Naive thymus-derived CD8-positive, alpha-beta T cell (primary cell): ENCODE measurements around the gene TMEM108. TPM values are rescaled to one million over a fixed set of nuclear protein-coding genes. Genes with fewer than 3 reads are reported as not detected.

ENCODE experiments used
- ATAC-seq, 2 donors: fragments of 150-1000 bp; cut with Tn5 transposase in 1 of 2; sonication (Bioruptor Pico), chemical (Tn5 transposase) in 1 of 2; 1 replicate in 1 of 2; 2 replicates in 1 of 2; pipeline ENCODE4 v1.10.0; 2021; ENCODE audit warnings: mild to moderate bottlenecking in 2 of 2, moderate library complexity in 2 of 2
- POLR2A ChIA-PET: fragments of 350-600 bp; sonication (Branson Sonifier 250); formaldehyde crosslinking; loops from one replicate; lab custom pipeline; 2021; ENCODE audit warnings: antibody characterized with exemption; lab: Charles Lee
- DNase-seq, 10 donors: peaks; one replicate each; pipeline versions ENCODE4 v3.0.0 to v3.0.0-alpha.2; 2020 to 2022
- H3K27ac Mint-ChIP-seq, 10 donors: one replicate each; pipeline ENCODE4 v1.8.0; 2020 to 2022; ENCODE audit warnings: mild to moderate bottlenecking in 10 of 10, mixed read lengths in 10 of 10, moderate library complexity in 4 of 10, inconsistent platforms in 1 of 10
- H3K27me3 Mint-ChIP-seq, 5 donors: one replicate each; pipeline ENCODE4 v1.8.0; 2021 to 2022; ENCODE audit warnings: mixed read lengths in 5 of 5
- H3K36me3 Mint-ChIP-seq, 3 donors: one replicate each; pipeline ENCODE4 v1.8.0; 2020 to 2022; ENCODE audit warnings: mixed read lengths in 3 of 3, mild to moderate bottlenecking in 2 of 3, inconsistent platforms in 1 of 3
- H3K4me1 Mint-ChIP-seq, 4 donors: one replicate each; pipeline ENCODE4 v1.8.0; 2021 to 2022; ENCODE audit warnings: mixed read lengths in 4 of 4
- H3K4me3 Mint-ChIP-seq, 10 donors: one replicate each; pipeline ENCODE4 v1.8.0; 2020 to 2022; ENCODE audit warnings: mild to moderate bottlenecking in 10 of 10, mixed read lengths in 10 of 10, moderate library complexity in 6 of 10, inconsistent platforms in 1 of 10
- H3K9me3 Mint-ChIP-seq, 9 donors: one replicate each; pipeline ENCODE4 v1.8.0; 2020 to 2022; ENCODE audit warnings: mixed read lengths in 9 of 9, mild to moderate bottlenecking in 3 of 9, inconsistent platforms in 1 of 9, moderate library complexity in 1 of 9
- polyA plus RNA-seq, 3 donors: library from polyadenylated mRNA; unstranded; fragments of 300-500 nt; fragmentation: Illumina TruSeq; gene quantifications; one replicate each; pipeline ENCODE4 v1.2.3, GENCODE V29; 2021
- total RNA-seq, 8 experiments: library from RNA in 2 of 8; stranded (reverse) in 2 of 8; gene quantifications; one replicate each; pipeline ENCODE4 v1.2.3 and lab custom pipeline; 2021 to 2026

TMEM108 gene
- total and polyA plus RNA-seq, 5 experiments from 2014 or later = not detected

DNA sequence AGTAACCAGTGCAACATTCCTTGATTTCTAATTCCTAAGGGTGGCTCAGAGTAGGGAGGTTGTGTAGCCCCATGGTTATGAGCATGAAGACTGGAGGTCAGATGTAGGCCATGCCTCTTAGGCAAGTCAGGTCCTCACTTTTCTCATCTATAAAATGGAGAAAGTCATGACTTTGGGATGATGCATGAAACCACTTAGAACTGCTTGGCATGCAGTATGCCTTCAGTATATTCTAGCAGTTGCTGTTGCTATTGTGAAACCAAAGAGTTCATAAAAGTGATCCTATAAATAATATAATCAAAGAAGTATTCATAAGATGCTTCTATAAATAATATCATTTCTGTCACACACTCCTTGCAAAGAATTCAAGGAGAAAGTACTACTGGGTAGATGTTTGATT, 65.5 kb downstream of the TMEM108 start:
- H3K36me3 Mint-ChIP-seq = peaks cover 0 to 2% (median 0%) of the 10 kb centered on the region in 3 donors
- POLR2A ChIA-PET = no interaction called here
- no peak for ATAC-seq

DNA sequence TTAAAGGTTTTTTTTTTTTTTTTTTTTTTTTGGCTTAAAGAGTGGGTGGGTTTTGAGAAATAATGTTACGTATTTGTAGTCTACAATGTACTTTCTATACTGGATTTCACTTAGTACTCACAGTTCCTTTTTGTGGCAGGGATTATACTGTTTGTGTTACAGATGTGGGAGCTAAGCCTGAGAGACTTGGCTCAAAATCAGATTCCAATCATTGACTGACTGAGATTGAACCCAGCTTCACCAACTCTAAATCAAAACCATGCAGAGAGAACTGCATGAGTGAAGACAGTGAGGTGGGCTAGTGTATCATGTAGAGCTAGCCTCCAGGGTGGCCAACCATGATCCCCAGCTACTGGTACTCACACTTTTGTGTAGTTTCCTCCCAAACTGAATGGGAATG, 68.0 kb downstream of the TMEM108 start:
- H3K36me3 Mint-ChIP-seq = peaks cover 0 to 2% (median 0%) of the 10 kb centered on the region in 3 donors
- POLR2A ChIA-PET = no interaction called here
- DNase-seq = no peak
- H3K4me3 Mint-ChIP-seq = no peak overlapping the region
- H3K4me1 Mint-ChIP-seq = no peaks in the 10 kb centered on the region
- peaks cover 1 to 15% (median 5%) of the 10 kb centered on the region in 5 donors for H3K27me3 Mint-ChIP-seq
- ATAC-seq = no peak
- no peak overlapping the region for H3K27ac Mint-ChIP-seq
- peaks cover 0 to 4% (median 0%) of the 10 kb centered on the region in 9 donors for H3K9me3 Mint-ChIP-seq

More for the DNA sequence above, 65.5 kb downstream of the TMEM108 start:
- Mint-ChIP-seq H3K27ac (no peak overlapping the region), H3K9me3 (peaks cover 0 to 4% (median 0%) of the 10 kb centered on the region in 9 donors), H3K27me3 (peaks cover 0 to 17% (median 2%) of the 10 kb centered on the region in 5 donors), H3K4me1 (no peaks in the 10 kb centered on the region), H3K4me3 (no peak overlapping the region)
- DNase-seq = no peak

GRCh38 chr3:133112666-133113065, 74.5 kb downstream of the TMEM108 start:
- H3K9me3 Mint-ChIP-seq = no peaks in the 10 kb centered on the region
- no peaks in the 10 kb centered on the region for H3K36me3 Mint-ChIP-seq
- H3K4me3 Mint-ChIP-seq = no peak overlapping the region
- ATAC-seq (no peak), DNase-seq (no peak)
- POLR2A ChIA-PET = no interaction called here
- peaks cover 1 to 10% (median 4%) of the 10 kb centered on the region in 5 donors for H3K27me3 Mint-ChIP-seq
- no peaks in the 10 kb centered on the region for H3K4me1 Mint-ChIP-seq
- no peak overlapping the region for H3K27ac Mint-ChIP-seq

GRCh38 chr3:133113526-133113925, 75.3 kb downstream of the TMEM108 start:
- H3K27me3 Mint-ChIP-seq = peaks cover 1 to 10% (median 4%) of the 10 kb centered on the region in 5 donors
- no peaks in the 10 kb centered on the region for H3K9me3 Mint-ChIP-seq
- no peak overlapping the region for H3K4me3 Mint-ChIP-seq
- H3K27ac Mint-ChIP-seq = no peak overlapping the region
- ATAC-seq (no peak), DNase-seq (no peak)
- H3K4me1 Mint-ChIP-seq = no peaks in the 10 kb centered on the region
- no peaks in the 10 kb centered on the region for H3K36me3 Mint-ChIP-seq
- POLR2A ChIA-PET = no interaction called here

- Mint-ChIP-seq H3K27me3 (peaks cover 1 to 10% (median 4%) of the 10 kb centered on the region in 5 donors), H3K4me1 (no peaks in the 10 kb centered on the region), H3K36me3 (no peaks in the 10 kb centered on the region), H3K27ac (no peak overlapping the region), H3K4me3 (no peak overlapping the region), H3K9me3 (no peaks in the 10 kb centered on the region)
- ATAC-seq (no peak), DNase-seq (no peak)
- POLR2A ChIA-PET = no interaction called here
Measured at GRCh38 chr3:133113927-133114597, 75.9 kb downstream of the TMEM108 start.

- DNase-seq (no peak), ATAC-seq (no peak)
- Mint-ChIP-seq H3K27me3 (peaks cover 0 to 6% (median 3%) of the 10 kb centered on the region in 5 donors), H3K9me3 (no peaks in the 10 kb centered on the region), H3K4me1 (no peaks in the 10 kb centered on the region), H3K36me3 (no peaks in the 10 kb centered on the region), H3K4me3 (no peak overlapping the region), H3K27ac (no peak overlapping the region)
- POLR2A ChIA-PET = no interaction called here
Measured at GRCh38 chr3:133115176-133115575, 77.0 kb downstream of the TMEM108 start.

- Mint-ChIP-seq H3K36me3 (no peaks in the 10 kb centered on the region), H3K27me3 (peaks cover 0 to 6% (median 2%) of the 10 kb centered on the region in 5 donors), H3K27ac (no peak overlapping the region), H3K9me3 (no peaks in the 10 kb centered on the region), H3K4me3 (no peak overlapping the region), H3K4me1 (no peaks in the 10 kb centered on the region)
- POLR2A ChIA-PET = no interaction called here
- ATAC-seq (no peak), DNase-seq (no peak)
Measured at GRCh38 chr3:133117342-133117741, 79.2 kb downstream of the TMEM108 start.

GRCh38 chr3:133119176-133119575, 81.0 kb downstream of the TMEM108 start:
- POLR2A ChIA-PET = no interaction called here
- H3K36me3 Mint-ChIP-seq = no peaks in the 10 kb centered on the region
- no peak for ATAC-seq
- no peak for DNase-seq
- peaks cover 0 to 6% (median 5%) of the 10 kb centered on the region in 5 donors for H3K27me3 Mint-ChIP-seq
- no peak overlapping the region for H3K27ac Mint-ChIP-seq
- no peaks in the 10 kb centered on the region for H3K9me3 Mint-ChIP-seq
- no peaks in the 10 kb centered on the region for H3K4me1 Mint-ChIP-seq
- no peak overlapping the region for H3K4me3 Mint-ChIP-seq

DNA sequence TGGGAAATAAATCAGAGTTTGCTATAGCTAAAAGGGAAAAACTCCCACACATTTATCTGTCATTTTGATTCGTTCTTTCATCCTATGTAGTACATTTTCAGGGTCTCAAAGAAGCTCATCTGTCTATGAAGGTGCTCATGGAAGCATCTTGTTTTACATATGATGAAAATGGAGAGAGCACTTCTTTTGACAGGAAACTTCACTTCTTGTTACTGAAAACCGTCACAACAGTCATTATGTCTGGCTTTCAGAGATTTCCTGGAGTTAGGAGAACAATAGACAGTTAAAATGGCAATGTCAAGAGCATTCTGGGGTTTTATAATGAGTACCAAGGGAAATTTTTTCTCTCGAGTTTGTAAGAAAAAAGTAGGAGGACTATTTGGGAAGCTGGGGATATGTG, 83.3 kb downstream of the TMEM108 start:
- no peaks in the 10 kb centered on the region for H3K36me3 Mint-ChIP-seq
- POLR2A ChIA-PET = no interaction called here
- peaks cover 5 to 11% (median 6%) of the 10 kb centered on the region in 5 donors for H3K27me3 Mint-ChIP-seq
- no peaks in the 10 kb centered on the region for H3K9me3 Mint-ChIP-seq
- ATAC-seq = no peak
- no peak overlapping the region for H3K27ac Mint-ChIP-seq
- H3K4me1 Mint-ChIP-seq = no peaks in the 10 kb centered on the region
- DNase-seq = no peak
- H3K4me3 Mint-ChIP-seq = no peak overlapping the region

- H3K36me3 Mint-ChIP-seq = no peaks in the 10 kb centered on the region
- H3K9me3 Mint-ChIP-seq = no peaks in the 10 kb centered on the region
- H3K4me1 Mint-ChIP-seq = no peaks in the 10 kb centered on the region
- H3K27ac Mint-ChIP-seq = no peak overlapping the region
- peaks cover 5 to 11% (median 7%) of the 10 kb centered on the region in 5 donors for H3K27me3 Mint-ChIP-seq
- ATAC-seq = no peak
- POLR2A ChIA-PET = no interaction called here
- no peak overlapping the region for H3K4me3 Mint-ChIP-seq
- DNase-seq = no peak
Measured at GRCh38 chr3:133123636-133124035, 85.4 kb downstream of the TMEM108 start.

DNA sequence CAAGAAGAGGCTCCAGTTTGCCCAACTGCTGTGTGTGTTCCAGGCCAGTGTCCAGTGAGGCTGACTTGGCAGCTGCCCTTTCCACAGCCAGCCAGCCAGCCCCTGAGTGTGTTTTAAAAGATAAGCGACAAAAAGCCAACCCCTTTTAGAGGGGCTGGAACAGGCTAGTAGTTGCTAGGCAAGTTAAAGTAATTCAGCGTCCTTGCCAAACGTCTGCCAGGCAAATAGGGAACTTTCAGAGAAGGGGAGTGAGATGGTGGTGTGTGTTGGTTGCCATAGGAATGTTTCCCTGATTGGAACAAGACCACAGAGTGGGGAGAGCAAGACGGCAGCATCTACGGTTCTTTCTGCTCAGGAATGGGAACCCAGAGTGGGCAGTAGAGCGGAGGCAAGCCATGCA, 86.3 kb downstream of the TMEM108 start:
- Mint-ChIP-seq H3K4me1 (no peaks in the 10 kb centered on the region), H3K9me3 (no peaks in the 10 kb centered on the region), H3K36me3 (no peaks in the 10 kb centered on the region), H3K27me3 (peaks cover 5 to 11% (median 7%) of the 10 kb centered on the region in 5 donors), H3K27ac (no peak overlapping the region), H3K4me3 (no peak overlapping the region)
- POLR2A ChIA-PET = no interaction called here
- DNase-seq = no peak
- ATAC-seq = no peak

DNA sequence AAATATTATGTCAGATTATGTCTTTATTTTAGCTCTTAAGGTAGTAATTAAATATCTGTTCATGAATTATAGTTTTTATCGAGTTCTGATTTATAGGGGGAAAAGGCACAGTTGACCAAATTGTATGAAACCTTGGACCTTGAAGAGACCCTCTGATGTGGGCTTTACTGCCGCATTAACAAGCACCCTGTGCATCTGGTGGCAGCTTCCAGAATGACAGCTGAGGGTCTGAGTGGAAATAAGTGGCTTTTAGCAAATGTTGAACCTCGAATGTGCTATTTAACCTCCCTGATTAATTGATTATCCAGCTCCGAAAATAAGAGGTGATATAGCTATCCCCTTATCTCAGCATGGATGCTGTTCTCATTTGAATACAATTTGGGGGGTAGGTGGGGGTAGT, 87.0 kb downstream of the TMEM108 start:
- Mint-ChIP-seq H3K27ac (no peak overlapping the region), H3K4me3 (no peak overlapping the region), H3K9me3 (no peaks in the 10 kb centered on the region), H3K36me3 (no peaks in the 10 kb centered on the region), H3K27me3 (peaks cover 5 to 10% (median 7%) of the 10 kb centered on the region in 5 donors), H3K4me1 (no peaks in the 10 kb centered on the region)
- DNase-seq (no peak), ATAC-seq (no peak)
- POLR2A ChIA-PET = no interaction called here

DNA sequence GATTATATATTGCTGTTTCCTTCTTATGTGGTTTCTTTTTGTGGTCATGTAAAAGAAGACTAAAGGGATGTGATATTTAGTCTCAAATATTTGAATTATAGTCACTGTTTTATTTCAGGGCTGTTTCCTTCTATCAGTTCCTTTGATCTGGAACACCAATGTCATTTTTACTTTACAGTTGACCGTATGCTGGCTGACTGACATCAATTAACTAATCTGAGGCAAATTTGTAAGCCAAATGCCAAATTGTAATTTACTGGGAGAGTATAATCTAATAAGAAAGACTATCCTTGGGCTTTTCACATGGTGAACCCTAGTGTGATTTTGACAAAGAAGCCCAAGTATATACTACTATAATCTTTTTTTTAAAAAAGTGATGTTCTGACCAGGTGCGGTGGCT, 87.6 kb downstream of the TMEM108 start:
- POLR2A ChIA-PET = no interaction called here
- no peaks in the 10 kb centered on the region for H3K36me3 Mint-ChIP-seq
- H3K9me3 Mint-ChIP-seq = no peaks in the 10 kb centered on the region
- H3K27ac Mint-ChIP-seq = no peak overlapping the region
- H3K27me3 Mint-ChIP-seq = peaks cover 5 to 10% (median 7%) of the 10 kb centered on the region in 5 donors
- DNase-seq (no peak), ATAC-seq (no peak)
- H3K4me3 Mint-ChIP-seq = no peak overlapping the region
- no peaks in the 10 kb centered on the region for H3K4me1 Mint-ChIP-seq

DNA sequence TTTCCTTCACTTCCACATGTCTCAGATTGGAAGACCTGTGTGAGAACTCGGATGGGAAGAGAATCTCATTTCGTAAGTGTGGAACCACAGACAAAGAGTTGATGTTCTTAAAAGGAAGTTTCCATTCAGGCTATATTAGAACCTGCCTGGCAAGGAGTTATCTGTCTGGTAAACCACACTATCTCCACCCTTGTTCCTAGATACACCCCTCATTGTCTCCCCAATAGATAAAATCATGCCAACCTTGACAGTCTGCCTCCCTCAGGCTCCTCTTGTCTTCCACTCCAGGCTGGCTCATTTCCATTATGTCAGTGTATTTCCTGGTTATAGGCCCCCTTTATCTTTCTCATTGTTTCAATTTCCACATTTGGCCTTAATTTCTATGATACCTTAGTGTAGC, 89.2 kb downstream of the TMEM108 start:
- no peaks in the 10 kb centered on the region for H3K9me3 Mint-ChIP-seq

More for the DNA sequence above, 89.2 kb downstream of the TMEM108 start:
- peaks cover 1 to 10% (median 6%) of the 10 kb centered on the region in 5 donors for H3K27me3 Mint-ChIP-seq
- no peaks in the 10 kb centered on the region for H3K36me3 Mint-ChIP-seq
- H3K4me3 Mint-ChIP-seq = no peak overlapping the region
- ATAC-seq = no peak
- no peak overlapping the region for H3K27ac Mint-ChIP-seq
- H3K4me1 Mint-ChIP-seq = no peaks in the 10 kb centered on the region
- POLR2A ChIA-PET = no interaction called here
- DNase-seq = no peak
